Measurements from ENCODE around the gene CLIC5.

Gene CLIC5

GRCh38 chr6:45900808-45901752, 114.6 kb downstream of the CLIC5 start:
- no peak for DNase-seq (ENCODE audit: low spot score)
- no peak for TF ChIP-seq CTCF (IDR thresholded peaks at IDR 0.05; ENCODE audit: extremely low read depth, insufficient read depth, missing control alignments)
- in situ Hi-C loops (cut with MboI; ENCODE audit: low pct_unique_long_range_greater_than_20kb, low sequenced_read_pairs, unreplicated experiment), result loop anchor here (25.0 kb wide), 2 partner anchors 464 to 1239 kb away; no protein-coding TSS in a partner anchor

- no peak for TF ChIP-seq CTCF (IDR thresholded peaks at IDR 0.05; ENCODE audit: extremely low read depth, insufficient read depth, missing control alignments)
- in situ Hi-C loops (cut with MboI; ENCODE audit: low pct_unique_long_range_greater_than_20kb, low sequenced_read_pairs, unreplicated experiment), result no loop called here
- no peak for DNase-seq (ENCODE audit: low spot score)
Measured at GRCh38 chr6:45899683-45899946, 116.0 kb downstream of the CLIC5 start.

GRCh38 chr6:45898941-45899682, 116.5 kb downstream of the CLIC5 start:
- DNase-seq (ENCODE audit: low spot score), result no peak
- in situ Hi-C loops (cut with MboI; ENCODE audit: low pct_unique_long_range_greater_than_20kb, low sequenced_read_pairs, unreplicated experiment), result no loop called here
- TF ChIP-seq CTCF (IDR thresholded peaks at IDR 0.05; ENCODE audit: extremely low read depth, insufficient read depth, missing control alignments), result no peak

GRCh38 chr6:45896783-45897441, 118.7 kb downstream of the CLIC5 start:
- no peak for TF ChIP-seq CTCF (IDR thresholded peaks at IDR 0.05; ENCODE audit: extremely low read depth, insufficient read depth, missing control alignments)
- no peak for DNase-seq (ENCODE audit: low spot score)
- in situ Hi-C loops (cut with MboI; ENCODE audit: low pct_unique_long_range_greater_than_20kb, low sequenced_read_pairs, unreplicated experiment), result no loop called here

- in situ Hi-C loops (cut with MboI; ENCODE audit: low pct_unique_long_range_greater_than_20kb, low sequenced_read_pairs, unreplicated experiment), result no loop called here
- TF ChIP-seq CTCF (IDR thresholded peaks at IDR 0.05; ENCODE audit: extremely low read depth, insufficient read depth, missing control alignments), result no peak
- no peak for DNase-seq (ENCODE audit: low spot score)
Measured at GRCh38 chr6:45895569-45895968, 120.1 kb downstream of the CLIC5 start.

- in situ Hi-C loops (cut with MboI; ENCODE audit: low pct_unique_long_range_greater_than_20kb, low sequenced_read_pairs, unreplicated experiment), result no loop called here
- DNase-seq (ENCODE audit: low spot score), result no peak
- TF ChIP-seq CTCF (IDR thresholded peaks at IDR 0.05; ENCODE audit: extremely low read depth, insufficient read depth, missing control alignments), result no peak
Measured at GRCh38 chr6:45892696-45893245, 122.9 kb downstream of the CLIC5 start.

Data from GM13977 (cell line).